ENCODE results near the gene WASF3.

Gene WASF3

GRCh38 chr13:26713341-26713740 lies 155.9 kb downstream of the WASF3 start:
- POLR2A ChIA-PET, result no interaction called here

DNA sequence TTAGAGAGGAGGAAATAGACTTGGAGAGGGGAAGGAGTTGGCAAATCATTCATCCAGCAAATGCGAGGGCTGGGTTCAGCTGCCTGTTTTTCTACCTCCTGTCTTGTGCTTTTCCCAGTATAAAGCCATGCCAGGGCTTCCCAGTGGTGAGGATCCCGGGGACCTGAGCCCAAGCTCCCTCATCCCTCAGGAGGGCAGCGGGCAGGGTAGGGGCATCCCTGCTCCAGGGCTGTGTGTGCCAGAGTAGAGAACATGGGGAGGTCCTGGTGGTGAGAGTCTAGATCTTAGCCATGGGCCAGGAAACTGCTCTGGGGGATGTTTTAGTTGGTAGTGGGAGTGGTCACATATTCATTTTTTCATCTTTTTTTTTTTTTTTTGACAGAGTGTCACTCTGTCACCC lies 159.5 kb downstream of the WASF3 start:
- POLR2A ChIA-PET, result no interaction called here
- no peak for TF ChIP-seq CTCF (IDR thresholded peaks at IDR 0.05; ENCODE audit: insufficient read depth, low read length, missing control alignments)
- H3K4me3 ChIP-seq (ENCODE audit: low read depth, low read length), result no peak overlapping the region
- CTCF ChIA-PET, result no interaction called here
- no peak for DNase-seq (ENCODE audit: low read depth, low spot score)

More at GRCh38 chr13:26713341-26713740, 155.9 kb downstream of the WASF3 start:
- DNase-seq (ENCODE audit: low read depth, low spot score), result no peak
- TF ChIP-seq CTCF (IDR thresholded peaks at IDR 0.05; ENCODE audit: insufficient read depth, low read length, missing control alignments), result no peak
- CTCF ChIA-PET, result interaction anchor here (1.1 kb wide), 1 partner anchor 216 kb away, joined by 3 read pairs; no protein-coding TSS in a partner anchor
- no peak overlapping the region for H3K4me3 ChIP-seq (ENCODE audit: low read depth, low read length)

DNA sequence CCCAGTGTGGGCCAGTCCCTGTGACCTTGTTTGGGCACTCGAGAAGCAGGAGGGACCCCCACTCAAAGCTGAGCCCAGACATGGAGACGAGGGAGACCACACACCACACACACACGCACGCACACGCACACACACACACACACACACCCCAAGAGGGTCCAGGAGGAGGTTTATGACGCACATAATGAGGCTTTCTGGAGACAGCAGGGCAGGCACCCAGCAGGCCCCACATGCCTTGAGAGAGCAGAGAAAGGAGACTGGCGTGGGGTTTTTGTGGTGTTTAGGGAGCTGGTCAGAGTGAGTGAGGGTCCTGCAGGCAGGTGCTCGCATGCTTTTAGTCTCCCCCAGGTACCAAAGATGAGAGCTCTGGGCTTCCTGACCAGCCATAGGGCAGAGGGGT lies 160.7 kb downstream of the WASF3 start:
- H3K4me3 ChIP-seq (ENCODE audit: low read depth, low read length), result no peak overlapping the region
- ChIA-PET CTCF (interaction anchor here (0.9 to 2.6 kb wide), 3 partner anchors 9 to 533 kb away, joined by 4 to 11 read pairs (median 5); no protein-coding TSS in a partner anchor), POLR2A (no interaction called here)
- no peak for TF ChIP-seq CTCF (IDR thresholded peaks at IDR 0.05; ENCODE audit: insufficient read depth, low read length, missing control alignments)
- DNase-seq (ENCODE audit: low read depth, low spot score), result no peak

- no peak overlapping the region for H3K4me3 ChIP-seq (ENCODE audit: low read depth, low read length)
- CTCF ChIA-PET, result interaction anchor here (1.3 to 2.8 kb wide), 4 partner anchors 9 to 533 kb away, joined by 4 to 13 read pairs (median 9); no protein-coding TSS in a partner anchor
- TF ChIP-seq CTCF (IDR thresholded peaks at IDR 0.05; ENCODE audit: insufficient read depth, low read length, missing control alignments), result no peak
- POLR2A ChIA-PET, result no interaction called here
- no peak for DNase-seq (ENCODE audit: low read depth, low spot score)
These were observed 161.4 kb downstream of the WASF3 start for GRCh38 chr13:26718872-26719271.

- CTCF ChIA-PET, result interaction anchor here (0.7 to 2.8 kb wide), 9 partner anchors 9 to 534 kb away, joined by 3 to 13 read pairs (median 5); no protein-coding TSS in a partner anchor
- H3K4me3 ChIP-seq (ENCODE audit: low read depth, low read length), result no peak overlapping the region
- POLR2A ChIA-PET, result no interaction called here
- DNase-seq (ENCODE audit: low read depth, low spot score), result no peak
- TF ChIP-seq CTCF (IDR thresholded peaks at IDR 0.05; ENCODE audit: insufficient read depth, low read length, missing control alignments), result no peak
These were observed 162.0 kb downstream of the WASF3 start for GRCh38 chr13:26719356-26719945.

- TF ChIP-seq CTCF (IDR thresholded peaks at IDR 0.05; ENCODE audit: insufficient read depth, low read length, missing control alignments), result no peak
- H3K4me3 ChIP-seq (ENCODE audit: low read depth, low read length), result no peak overlapping the region
- DNase-seq (ENCODE audit: low read depth, low spot score), result no peak
- ChIA-PET CTCF (interaction anchor here (1.6 to 2.8 kb wide), 4 partner anchors 9 to 208 kb away, joined by 3 to 13 read pairs (median 7); no protein-coding TSS in a partner anchor), POLR2A (no interaction called here)
These were observed 164.0 kb downstream of the WASF3 start for GRCh38 chr13:26721251-26722121.

Measured in AG04449 (cell line).